PC-9 (cell line): ENCODE data around the gene MICA. TPM values are rescaled to one million over a fixed set of nuclear protein-coding genes. Genes with fewer than 3 reads are reported as not detected.

Experiments used
- BruUV-seq: library from RNA; stranded (reverse); fragments of 400-500 nt; replicated peaks from 2 replicates; lab custom pipeline; 2021; lab: Mats Ljungman, UMichigan
- CTCF ChIA-PET: fragments of 300-600 bp; sonication (Branson Sonifier 250); formaldehyde crosslinking; loops from one replicate; lab custom pipeline; 2022; ENCODE audit warnings: antibody characterized with exemption; lab: Charles Lee
- POLR2A ChIA-PET: fragments of 300-600 bp; sonication (Branson Sonifier 250); formaldehyde crosslinking; loops from one replicate; lab custom pipeline; 2022; ENCODE audit warnings: antibody characterized with exemption; ENCODE audit not compliant: unreplicated experiment; lab: Charles Lee
- DNase-seq, 2 experiments: peaks; one replicate each; pipeline versions ENCODE4 v3.0.0 to v3.0.0-alpha.2; 2015 to 2022; ENCODE audit warnings: mixed read lengths in 1 of 2
- H2AFZ ChIP-seq: fragments of 200-600 bp; sonication (generic); 2 replicates; pipeline ENCODE4 v1.8.1; 2017; ENCODE audit warnings: antibody characterized with exemption
- H3F3A ChIP-seq: fragments of 200-600 bp; sonication (generic); 2 replicates; pipeline ENCODE4 v1.8.1; 2017; ENCODE audit warnings: antibody characterized with exemption, mild to moderate bottlenecking, low read depth; ENCODE audit not compliant: insufficient read depth
- H3K27ac ChIP-seq: fragments of 200-600 bp; sonication (generic); 2 replicates; pipeline ENCODE4 v1.6.1; 2016; ENCODE audit warnings: mixed run types
- H3K27me3 ChIP-seq: fragments of 200-600 bp; sonication (generic); 2 replicates; pipeline ENCODE4 v1.6.1; 2016; ENCODE audit warnings: low read depth, mixed run types; ENCODE audit not compliant: insufficient read depth
- H3K36me3 ChIP-seq: fragments of 200-600 bp; sonication (generic); 2 replicates; pipeline ENCODE4 v1.6.1; 2016; ENCODE audit warnings: low read depth, mixed run types
- H3K4me1 ChIP-seq: fragments of 200-600 bp; sonication (generic); replicated peaks from 2 replicates; pipeline ENCODE4 v1.6.1; 2016; ENCODE audit warnings: mixed run types; ENCODE audit not compliant: insufficient read depth
- H3K4me2 ChIP-seq: fragments of 200-600 bp; sonication (generic); 2 replicates; pipeline ENCODE4 v1.6.1; 2017; ENCODE audit warnings: mixed run types
- H3K4me3 ChIP-seq: fragments of 200-600 bp; sonication (generic); 2 replicates; pipeline ENCODE4 v1.6.1; 2016; ENCODE audit warnings: mixed run types
- H3K79me2 ChIP-seq: fragments of 200-600 bp; sonication (generic); 2 replicates; pipeline ENCODE4 v1.6.1; 2017; ENCODE audit warnings: low read depth, mixed run types
- H3K9me2 ChIP-seq: fragments of 200-600 bp; sonication (generic); 2 replicates; pipeline ENCODE4 v1.8.1; 2017; ENCODE audit warnings: mild to moderate bottlenecking; ENCODE audit not compliant: insufficient read depth
- H3K9me3 ChIP-seq: fragments of 200-600 bp; sonication (generic); 2 replicates; pipeline ENCODE4 v1.8.1; 2016; ENCODE audit warnings: low read depth; ENCODE audit not compliant: insufficient read depth
- H4K20me1 ChIP-seq: fragments of 200-600 bp; sonication (generic); 2 replicates; pipeline ENCODE4 v1.8.1; 2017; ENCODE audit not compliant: insufficient read depth
- EZH2 ChIP-seq: fragments of 200-600 bp; sonication (generic); IDR thresholded peaks from 2 replicates; pipeline ENCODE4 v1.8.0; 2017; ENCODE audit warnings: antibody characterized with exemption, low read depth
- intact Hi-C: fragments of 100-400 bp; cut with micrococcal nuclease; formaldehyde crosslinking; loops from one replicate; pipeline ENCODE4 v1.10.0; 2022; ENCODE audit not compliant: unreplicated experiment
- total RNA-seq: library from RNA; stranded (reverse); gene quantifications from 2 replicates; pipeline ENCODE4 v1.2.3, GENCODE V29; 2021
- TF ChIP-seq, protein P1 (sequence below): fragments of 200-600 bp; sonication (generic); conservative IDR thresholded peaks from 2 replicates; pipeline ENCODE4 v1.6.1; 2017; ENCODE audit warnings: mixed run types, antibody characterized with exemption, mild to moderate bottlenecking, moderate library complexity

MICA gene
- total RNA-seq, 1 experiment from 2014 or later, result 13.5 TPM

DNA sequence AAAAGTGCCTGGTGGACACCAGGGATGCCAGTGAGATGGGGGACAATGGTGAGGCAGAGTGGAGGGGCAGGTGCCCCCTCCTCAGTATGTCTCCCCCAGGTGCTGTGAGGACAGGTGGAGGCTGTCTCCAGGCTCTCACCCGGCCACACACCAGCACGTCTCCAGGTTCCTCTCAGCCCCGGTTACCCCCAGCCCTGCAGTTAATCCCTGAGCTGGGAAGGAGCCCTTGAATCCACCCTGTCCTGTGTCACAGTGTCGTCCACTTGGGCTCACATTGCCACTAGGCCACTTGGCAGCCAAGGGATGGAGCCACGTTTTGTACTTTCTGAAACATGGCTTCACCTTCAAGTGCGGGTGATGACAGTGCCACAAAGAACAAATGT, 24.7 kb upstream of the MICA start:
- H3K27ac ChIP-seq, result no peak overlapping the region
- no peak overlapping the region for H3K4me2 ChIP-seq
- no peaks in the 10 kb centered on the region for H3K36me3 ChIP-seq
- CTCF ChIA-PET, result no interaction called here
- POLR2A ChIA-PET, result no interaction called here
- intact Hi-C loops, result no loop called here
- H2AFZ ChIP-seq, result no peak overlapping the region
- no peak overlapping the region for H3K4me3 ChIP-seq
- H4K20me1 ChIP-seq, result no peaks in the 10 kb centered on the region
- no peaks in the 10 kb centered on the region for H3K9me3 ChIP-seq
- H3F3A ChIP-seq, result no peaks in the 10 kb centered on the region
- no TSS peak for BruUV-seq
- H3K9me2 ChIP-seq, result no peaks in the 10 kb centered on the region
- TF ChIP-seq, protein P1, sequence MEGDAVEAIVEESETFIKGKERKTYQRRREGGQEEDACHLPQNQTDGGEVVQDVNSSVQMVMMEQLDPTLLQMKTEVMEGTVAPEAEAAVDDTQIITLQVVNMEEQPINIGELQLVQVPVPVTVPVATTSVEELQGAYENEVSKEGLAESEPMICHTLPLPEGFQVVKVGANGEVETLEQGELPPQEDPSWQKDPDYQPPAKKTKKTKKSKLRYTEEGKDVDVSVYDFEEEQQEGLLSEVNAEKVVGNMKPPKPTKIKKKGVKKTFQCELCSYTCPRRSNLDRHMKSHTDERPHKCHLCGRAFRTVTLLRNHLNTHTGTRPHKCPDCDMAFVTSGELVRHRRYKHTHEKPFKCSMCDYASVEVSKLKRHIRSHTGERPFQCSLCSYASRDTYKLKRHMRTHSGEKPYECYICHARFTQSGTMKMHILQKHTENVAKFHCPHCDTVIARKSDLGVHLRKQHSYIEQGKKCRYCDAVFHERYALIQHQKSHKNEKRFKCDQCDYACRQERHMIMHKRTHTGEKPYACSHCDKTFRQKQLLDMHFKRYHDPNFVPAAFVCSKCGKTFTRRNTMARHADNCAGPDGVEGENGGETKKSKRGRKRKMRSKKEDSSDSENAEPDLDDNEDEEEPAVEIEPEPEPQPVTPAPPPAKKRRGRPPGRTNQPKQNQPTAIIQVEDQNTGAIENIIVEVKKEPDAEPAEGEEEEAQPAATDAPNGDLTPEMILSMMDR, result no peak
- no peak for TF ChIP-seq EZH2
- no peak for DNase-seq
- H3K4me1 ChIP-seq, result no peaks in the 10 kb centered on the region
- peaks cover 28% of the 10 kb centered on the region; the same call in 1 of the 2 replicates for H3K27me3 ChIP-seq
- no peaks in the 10 kb centered on the region for H3K79me2 ChIP-seq

DNA sequence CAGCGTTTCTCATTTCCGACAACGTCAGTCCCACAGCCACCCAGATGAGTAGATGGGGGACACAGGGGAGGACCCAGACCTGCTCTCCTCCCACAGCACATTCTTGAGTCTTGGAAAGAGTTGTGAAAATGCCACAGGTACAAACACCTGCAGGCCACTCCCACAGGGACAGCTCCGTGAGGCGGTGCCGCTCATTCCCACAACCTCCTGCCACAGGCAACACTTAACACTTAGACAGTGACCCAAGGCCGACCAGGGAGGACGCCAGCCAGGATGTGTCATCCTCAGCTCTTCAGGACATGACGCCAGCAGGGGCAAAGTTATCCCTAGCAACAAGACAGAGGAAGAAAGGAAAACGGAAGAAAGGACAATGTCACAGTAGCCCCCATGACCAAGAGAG, 23.5 kb upstream of the MICA start:
- Histone ChIP-seq H4K20me1 (no peaks in the 10 kb centered on the region), H3K79me2 (no peaks in the 10 kb centered on the region), H3K4me3 (no peak overlapping the region), H3K36me3 (no peaks in the 10 kb centered on the region), H3K27me3 (peaks cover 26% of the 10 kb centered on the region; the same call in 1 of the 2 replicates), H2AFZ (no peak overlapping the region), H3K9me2 (no peaks in the 10 kb centered on the region), H3F3A (no peaks in the 10 kb centered on the region), H3K9me3 (no peaks in the 10 kb centered on the region), H3K4me1 (no peaks in the 10 kb centered on the region), H3K4me2 (no peak overlapping the region), H3K27ac (no peak overlapping the region)
- no peak for DNase-seq
- no TSS peak for BruUV-seq
- ChIA-PET POLR2A (no interaction called here), CTCF (no interaction called here)
- intact Hi-C loops, result loop anchor here (5.0 to 10.0 kb wide), 2 partner anchors 183 to 925 kb away; no protein-coding TSS in a partner anchor
- TF ChIP-seq, protein P1, result no peak
- TF ChIP-seq EZH2, result no peak

DNA sequence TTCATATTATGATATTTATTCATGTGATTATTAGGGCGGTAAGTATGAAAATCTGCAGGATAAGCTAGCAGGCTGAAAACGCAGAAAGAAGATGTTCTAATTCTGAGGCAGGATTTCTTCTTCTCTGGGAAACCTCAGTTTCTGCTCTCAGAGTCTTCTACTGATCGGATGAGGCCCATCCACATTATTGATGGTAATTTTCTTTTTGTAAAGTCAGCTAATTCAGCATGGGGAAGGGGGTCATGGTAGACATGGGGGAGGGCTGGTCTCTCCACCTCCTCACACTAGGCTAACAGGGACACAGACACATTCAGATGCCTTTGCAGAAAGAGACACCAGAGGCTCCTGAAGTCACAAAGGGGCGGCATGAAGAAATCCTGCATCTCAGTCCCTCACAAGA, 21.7 kb upstream of the MICA start:
- CTCF ChIA-PET, result no interaction called here
- H3K27me3 ChIP-seq, result peaks cover 19% of the 10 kb centered on the region; the same call in 1 of the 2 replicates

More for the DNA sequence above, 21.7 kb upstream of the MICA start:
- Histone ChIP-seq H3K9me2 (no peaks in the 10 kb centered on the region), H4K20me1 (no peaks in the 10 kb centered on the region), H3F3A (no peaks in the 10 kb centered on the region), H3K79me2 (no peaks in the 10 kb centered on the region), H3K4me2 (no peak overlapping the region), H3K9me3 (no peaks in the 10 kb centered on the region), H3K36me3 (no peaks in the 10 kb centered on the region), H3K4me3 (no peak overlapping the region), H3K27ac (no peak overlapping the region), H3K4me1 (no peaks in the 10 kb centered on the region), H2AFZ (no peak overlapping the region)
- TF ChIP-seq, protein P1, result no peak
- TF ChIP-seq EZH2, result no peak
- BruUV-seq, result no TSS peak
- intact Hi-C loops, result loop anchor here (5.0 to 10.0 kb wide), 2 partner anchors 184 to 927 kb away; no protein-coding TSS in a partner anchor
- POLR2A ChIA-PET, result interaction anchor here (0.6 kb wide), 1 partner anchor 899 kb away, joined by 3 read pairs; no protein-coding TSS in a partner anchor
- DNase-seq, result no peak
